Activated T-cell treated with anti-CD3 and anti-CD28 coated beads for 24 hours (primary cell): ENCODE measurements around the gene UPF1.
"Not testable (repeated sequence)": the region's sequence is repeated elsewhere in the genome, so short reads cannot be mapped to it uniquely, and the experiment has no call there.

Experiments used
- DNase-seq: peaks from one replicate; pipeline ENCODE4 v3.0.0-alpha.2; 2020; ENCODE audit warnings: low read depth

Gene UPF1

DNA sequence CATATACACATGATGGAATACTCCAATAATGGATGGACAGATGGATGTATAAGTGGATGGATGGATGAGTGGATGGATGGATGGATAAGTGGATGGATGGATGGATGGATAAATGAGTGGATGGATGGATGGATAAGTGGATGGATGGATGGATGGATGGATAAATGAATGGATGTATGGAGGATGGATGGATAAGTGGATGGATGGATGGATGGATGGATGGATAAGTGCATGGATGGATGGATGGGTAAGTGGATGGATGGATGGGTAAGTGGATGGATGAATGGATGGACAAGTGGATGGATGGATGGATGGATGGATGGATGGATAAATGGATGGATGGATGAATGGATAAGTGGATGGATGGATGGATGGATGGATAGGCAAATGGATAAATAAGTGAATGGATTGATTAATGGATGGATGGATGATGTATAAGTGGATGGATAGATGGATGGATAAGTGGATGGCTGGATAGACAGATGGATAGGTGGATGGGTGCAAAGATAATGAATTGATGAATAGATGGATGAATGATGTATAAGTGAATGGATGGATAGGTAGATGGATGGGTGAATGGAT, 32.3 kb upstream of the UPF1 start:
- no peak for DNase-seq

DNA sequence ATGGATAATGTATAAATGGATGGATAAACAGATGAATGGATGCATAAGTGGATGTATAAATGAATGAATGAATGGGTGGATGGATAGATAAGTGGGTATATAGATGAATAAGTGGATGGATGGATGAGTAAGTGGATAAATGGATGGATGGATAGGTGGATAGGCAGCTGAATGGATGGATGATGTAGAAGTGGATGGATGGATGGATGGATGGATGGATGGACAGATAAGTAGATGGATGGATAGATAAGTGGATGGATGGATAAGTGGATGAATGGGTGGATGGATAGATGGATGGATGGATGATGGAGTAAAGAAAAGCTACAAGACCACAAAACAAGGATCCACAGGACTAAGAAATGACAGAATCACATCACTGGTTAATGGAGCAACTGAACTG, 31.7 kb upstream of the UPF1 start:
- DNase-seq: no peak

DNA sequence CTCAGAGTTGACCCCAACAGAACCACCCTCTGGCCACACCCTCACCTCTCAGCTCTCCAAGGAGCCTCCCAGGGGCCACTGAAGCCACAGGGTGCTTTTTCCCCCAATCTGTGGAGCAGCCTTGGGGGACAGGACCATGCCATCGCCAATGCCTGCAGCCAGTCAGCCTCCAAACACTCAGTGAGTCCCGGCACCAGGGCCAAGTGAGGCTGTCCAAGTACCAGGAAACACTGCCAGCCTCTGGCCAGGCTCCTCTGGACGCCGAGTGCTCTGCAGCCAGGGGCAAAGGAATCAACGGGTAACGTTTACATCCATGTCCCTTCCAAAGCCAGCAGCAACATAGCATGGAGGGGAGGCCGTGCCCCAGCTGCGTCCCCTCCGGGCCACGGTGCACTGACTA, 31.1 kb upstream of the UPF1 start:
- no peak for DNase-seq

DNA sequence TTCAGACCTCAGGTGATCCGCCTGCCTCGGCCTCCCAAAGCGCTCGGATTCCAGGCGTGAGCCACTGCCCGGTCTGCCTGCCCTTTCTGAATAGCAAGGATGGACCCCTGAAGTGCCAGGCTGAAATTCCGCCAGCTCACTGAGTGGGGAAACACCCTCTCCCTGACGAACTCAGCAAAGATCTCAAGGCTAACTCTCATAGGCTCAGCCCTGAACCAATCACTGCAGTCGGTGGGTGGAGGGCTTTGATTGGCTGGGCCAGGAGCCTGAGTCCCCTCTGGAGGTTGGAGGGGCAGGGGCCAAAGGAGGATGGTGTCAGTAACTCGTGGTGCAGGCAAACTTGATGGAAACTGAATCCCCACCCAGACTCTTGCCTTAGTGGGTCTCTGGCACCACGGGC, 29.4 kb upstream of the UPF1 start:
- DNase-seq: no peak

DNA sequence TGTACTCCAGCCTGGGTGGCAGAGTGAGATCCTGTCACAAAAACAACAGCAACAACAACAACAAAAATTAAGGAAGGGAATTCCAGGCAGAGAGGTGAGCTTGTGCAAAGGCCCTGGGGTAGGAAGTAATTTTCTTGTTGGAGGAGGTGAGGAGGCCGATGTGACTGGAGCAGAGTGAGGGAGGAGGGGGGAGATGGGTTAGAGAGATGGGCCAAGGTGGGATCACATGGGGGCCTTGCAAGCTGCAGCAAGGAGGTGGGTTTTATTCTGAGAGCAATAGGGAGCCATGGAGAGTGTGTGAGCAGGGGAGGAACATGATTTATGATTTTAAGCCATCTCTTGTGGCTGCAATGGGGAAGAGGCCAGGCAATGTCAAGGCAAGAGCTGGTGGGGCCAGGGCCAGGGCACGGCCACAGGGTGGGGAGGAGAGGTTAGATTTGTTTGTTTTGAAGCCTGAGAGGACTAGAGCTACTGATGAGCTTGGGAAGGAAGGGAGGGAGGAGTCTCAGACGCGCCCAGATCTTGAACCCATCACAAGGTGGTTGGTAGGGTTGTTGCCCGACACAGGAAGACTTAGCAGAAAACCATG, 28.1 kb upstream of the UPF1 start:
- DNase-seq: no peak

DNA sequence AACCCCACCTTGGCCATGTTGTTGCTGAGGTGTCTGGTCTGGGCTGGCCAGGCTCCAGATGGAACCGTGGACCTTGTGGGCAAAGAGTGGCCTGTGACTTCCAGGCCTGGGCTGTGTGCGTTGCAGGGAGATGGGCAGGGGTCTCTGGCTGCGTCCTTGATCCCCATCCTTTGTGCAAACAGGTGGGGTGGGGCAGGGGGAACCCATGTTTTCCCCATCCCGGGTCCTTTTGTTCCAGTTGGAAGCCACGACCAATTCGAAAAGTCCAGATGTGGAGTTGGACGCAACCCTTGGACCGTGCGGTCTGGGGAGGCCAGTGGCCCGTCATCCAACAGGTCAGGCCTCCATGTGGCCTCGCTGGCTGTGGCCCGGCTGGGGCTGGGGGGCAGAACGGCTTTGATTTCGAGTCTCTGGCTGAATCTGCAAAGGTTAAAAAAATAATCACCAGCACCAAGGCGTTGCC, 27.6 kb upstream of the UPF1 start:
- DNase-seq: no peak

DNA sequence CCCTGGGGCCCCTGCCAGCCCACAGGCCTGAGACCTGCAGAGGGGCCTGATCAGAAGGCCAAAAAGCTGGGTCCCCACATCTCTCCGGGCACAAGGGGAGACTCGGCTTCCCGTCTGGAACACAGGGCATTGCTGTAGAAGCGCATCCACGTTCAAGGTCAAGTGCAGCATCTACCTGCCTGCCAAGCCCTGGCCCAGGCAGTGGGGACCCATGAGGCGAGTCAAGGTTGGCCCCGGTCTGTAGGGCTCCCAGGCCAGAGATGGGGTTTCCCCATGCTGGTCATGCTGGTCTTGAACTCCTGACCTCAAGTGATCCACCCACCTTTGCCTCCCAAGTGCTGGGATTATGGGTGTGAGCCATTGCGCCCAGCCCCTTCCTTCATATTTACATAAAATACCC, 27.1 kb upstream of the UPF1 start:
- no peak for DNase-seq

DNA sequence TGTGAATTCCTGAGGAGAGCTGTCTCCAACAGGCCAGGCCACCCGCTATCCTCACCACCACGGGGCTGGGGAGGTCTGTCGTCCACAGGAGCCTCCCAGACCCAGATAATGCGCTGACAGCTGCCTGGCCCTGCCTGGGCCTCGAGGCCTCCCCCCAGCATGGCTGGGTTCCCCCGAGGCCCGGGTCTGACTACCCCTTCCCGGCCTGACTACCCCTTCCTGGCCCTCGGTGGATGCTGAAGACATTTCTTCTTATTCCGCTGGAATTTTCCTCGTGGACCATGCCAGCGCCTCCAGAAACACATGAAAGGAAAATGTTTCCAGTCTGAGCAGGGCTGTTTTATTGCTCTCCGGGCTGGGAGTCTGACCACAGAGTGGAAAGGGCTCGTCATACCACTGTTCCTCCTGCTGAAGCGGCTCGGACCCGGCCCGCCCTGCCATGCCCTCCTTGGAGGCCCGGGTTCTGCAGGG, 23.9 kb upstream of the UPF1 start:
- DNase-seq: no peak

DNA sequence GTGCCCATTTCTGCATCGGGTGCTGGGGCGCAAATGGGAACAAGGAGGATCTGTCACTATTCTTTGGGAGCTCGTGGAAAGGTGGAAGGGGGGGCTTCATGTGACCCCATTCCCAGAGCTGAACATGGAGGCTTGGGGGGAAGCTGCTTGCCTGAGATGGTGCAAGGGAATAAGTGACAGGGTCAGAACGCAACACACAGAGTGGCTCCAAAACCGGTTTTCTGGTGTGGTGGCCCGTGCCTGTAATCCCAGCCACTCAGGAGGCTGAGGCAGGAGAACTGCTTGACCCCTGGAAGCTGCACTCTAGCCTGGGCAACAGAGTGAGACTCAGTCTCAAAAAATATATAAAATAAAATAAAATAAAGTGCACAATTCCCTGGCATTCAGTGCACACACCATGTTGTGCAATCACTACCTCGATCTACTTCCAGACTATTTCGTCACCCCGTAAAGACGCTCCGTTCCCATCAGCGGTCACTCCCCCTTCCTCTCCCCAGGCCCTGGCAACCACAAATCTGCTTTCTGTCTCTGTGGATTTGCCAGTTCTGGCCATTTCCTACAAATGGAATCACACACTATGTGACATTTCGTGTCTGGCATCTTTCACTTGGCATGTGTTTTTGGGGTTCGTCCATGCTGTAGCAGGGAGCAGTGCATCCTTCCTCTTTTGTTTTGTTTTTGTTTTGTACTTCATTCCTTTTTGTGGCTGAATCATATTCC, 22.4 kb upstream of the UPF1 start:
- DNase-seq: no peak

DNA sequence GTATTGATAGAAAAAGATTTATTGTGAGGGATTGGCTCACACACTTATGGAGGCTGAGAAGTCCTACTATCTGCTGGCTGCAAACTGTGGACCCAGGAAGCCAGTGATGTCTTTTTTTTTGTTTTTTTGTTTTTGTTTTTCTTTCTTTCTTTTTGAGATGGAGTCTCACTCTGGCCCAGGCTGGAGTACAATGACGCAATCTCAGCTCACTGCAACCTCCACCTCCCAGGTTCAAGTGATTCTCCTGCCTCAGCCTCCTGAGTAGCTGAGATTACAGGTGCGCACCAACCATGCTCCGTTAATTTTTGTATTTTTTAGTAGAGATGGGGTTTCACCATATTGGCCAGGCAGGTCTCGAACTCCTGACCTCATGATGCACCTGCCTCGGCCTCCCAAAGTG, 20.1 kb upstream of the UPF1 start:
- DNase-seq: not testable (repeated sequence)

DNA sequence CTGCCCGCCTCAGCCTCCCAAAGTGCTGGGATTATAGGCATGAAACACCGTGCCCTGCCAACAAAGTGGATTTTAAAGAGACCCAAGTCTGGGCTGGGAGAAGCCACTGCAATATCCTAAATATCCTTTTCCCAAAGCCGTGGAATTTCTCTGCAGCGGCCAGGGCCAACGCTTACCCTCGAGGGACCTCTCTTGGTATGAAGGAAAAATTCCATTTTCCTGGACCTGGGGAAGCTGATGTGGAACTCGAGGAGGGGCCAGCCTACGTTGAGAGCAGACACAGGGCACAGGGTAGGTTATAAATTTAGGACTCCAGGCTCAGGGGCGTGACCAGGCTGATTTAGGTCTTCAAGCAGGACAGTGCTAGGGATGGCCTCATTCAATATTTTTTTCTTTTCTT, 17.7 kb upstream of the UPF1 start:
- DNase-seq: no peak

DNA sequence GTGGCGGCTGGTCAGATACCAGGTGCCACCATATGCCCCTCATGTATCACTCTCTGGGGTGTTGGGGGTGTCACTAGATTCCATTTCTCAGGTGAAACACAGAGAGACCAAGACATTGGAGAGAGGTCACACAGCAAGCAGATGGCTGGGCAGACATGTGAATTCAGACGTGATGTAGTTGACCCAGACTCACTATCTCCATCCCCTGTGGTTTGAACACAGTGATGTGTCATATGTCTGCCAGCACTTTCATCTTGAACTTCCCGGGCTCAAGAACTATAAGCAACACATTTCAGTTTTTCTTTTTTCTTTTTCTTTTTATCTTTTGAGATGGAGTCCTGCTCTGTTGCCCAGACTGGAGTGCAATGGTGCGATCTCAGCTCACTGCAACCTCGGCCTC, 16.1 kb upstream of the UPF1 start:
- no peak for DNase-seq

DNA sequence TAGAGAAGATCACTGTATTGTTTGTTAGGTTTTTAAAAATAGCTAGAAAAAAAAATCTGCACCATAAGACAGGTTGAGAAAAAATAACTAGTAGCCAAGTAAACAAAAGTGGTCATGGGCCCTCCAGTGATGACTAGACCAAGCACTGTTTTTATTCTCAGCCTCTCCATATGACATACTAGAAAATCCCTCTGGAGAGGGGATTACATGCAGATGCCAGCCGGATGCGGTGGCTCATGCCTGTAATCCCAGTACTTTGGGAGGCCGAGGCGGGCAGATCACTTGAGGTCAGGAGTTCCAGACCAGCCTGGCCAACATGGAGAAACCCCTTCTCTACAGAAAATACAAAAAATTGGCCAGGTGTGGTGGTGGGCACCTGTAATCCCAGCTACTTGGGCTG, 15.1 kb upstream of the UPF1 start:
- DNase-seq: not testable (repeated sequence)

DNA sequence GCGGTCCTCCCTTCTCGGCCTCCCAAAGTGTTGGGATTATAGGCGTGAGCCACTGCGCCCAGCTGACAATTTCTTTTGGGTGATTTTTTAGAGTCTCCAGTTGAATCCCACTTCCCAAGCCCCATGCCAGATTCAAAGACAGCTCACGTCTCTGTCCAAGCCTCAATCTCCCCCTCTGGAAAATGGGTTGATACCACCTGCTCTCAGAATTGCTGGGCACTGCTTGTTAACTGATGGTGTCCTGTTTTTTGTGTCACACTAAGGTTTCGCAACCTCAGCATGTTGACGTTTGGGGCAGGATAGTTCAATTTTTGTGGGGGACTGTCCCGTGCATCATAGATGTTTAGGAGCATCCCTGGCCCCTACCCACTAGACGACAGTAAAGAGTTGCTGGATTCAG, 14.2 kb upstream of the UPF1 start:
- DNase-seq: no peak

DNA sequence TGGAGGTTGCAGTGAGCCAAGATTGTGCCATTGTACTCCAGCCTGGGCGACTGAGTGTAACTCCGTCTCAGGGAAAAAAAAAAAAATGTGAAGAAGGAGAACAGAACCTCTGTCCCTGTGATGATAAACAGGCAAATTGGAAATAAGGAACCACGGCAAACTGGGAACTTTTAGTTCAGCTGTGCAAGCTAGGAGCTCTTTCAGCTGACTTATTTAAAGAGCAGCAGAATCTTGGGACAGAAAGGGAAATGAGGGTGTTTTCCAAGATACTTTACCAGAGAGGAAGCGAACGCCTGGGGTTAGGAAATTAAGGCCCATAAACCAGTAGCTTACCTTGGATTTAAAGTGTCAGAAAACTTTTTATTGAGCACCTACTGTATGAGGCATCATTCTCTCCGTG, 3.0 kb upstream of the UPF1 start:
- no peak for DNase-seq

DNA sequence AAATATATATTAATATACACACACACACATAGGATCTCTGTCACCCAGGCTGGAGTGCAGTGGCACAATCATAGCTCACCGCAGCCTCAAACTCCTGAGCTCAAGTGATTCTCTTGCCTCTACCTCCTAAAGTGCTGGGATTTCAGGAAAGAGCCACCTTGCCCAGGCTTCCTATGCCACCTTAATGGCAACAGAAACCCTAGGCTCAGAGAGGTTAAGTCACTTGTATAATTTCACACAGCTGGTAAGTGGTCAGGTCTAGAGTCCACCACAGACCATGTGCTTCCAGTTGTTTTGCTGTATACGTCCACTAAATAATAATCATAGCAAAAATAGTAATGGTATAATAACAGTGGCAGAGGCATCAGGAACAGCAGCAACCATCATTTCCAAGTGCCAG, 1.3 kb upstream of the UPF1 start:
- DNase-seq: no peak

DNA sequence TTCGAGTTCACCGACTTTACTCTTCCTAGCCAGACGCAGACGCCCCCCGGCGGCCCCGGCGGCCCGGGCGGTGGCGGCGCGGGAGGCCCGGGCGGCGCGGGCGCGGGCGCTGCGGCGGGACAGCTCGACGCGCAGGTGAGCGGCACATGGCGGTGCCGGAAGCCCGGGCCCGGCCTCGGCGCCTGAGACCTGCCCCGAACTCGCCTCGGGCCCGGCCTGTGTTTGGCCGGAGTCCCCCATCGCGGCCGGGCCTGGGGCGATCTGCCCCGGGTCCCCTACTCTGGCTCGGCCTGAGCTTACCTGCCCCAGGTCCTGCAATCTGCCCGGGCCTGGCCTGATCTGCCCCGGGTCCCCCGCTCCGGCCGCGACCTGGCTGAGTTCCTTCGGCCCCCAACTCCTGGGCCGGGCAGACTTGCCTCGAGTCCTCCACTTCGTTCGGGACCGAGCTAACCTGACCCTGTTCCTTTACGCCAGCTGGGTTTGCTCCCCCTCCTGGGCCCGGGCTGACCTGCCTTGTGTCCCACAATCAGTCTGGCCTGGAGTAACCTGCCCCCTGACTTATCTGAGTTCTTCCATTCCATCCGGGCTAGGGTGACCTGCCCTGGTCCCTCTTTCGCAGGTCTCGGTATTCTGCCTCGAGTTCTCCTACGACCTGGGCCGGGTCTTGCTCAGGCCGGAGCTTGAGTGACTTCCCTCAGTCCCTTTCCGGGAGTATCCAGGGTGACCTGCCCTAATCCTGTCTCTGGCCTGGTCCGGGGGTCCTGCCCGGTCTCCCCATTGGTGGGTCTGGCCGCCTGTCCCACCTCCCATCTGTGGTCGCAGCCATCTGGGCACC, 764 bp downstream of the UPF1 start:
- DNase-seq: no peak

DNA sequence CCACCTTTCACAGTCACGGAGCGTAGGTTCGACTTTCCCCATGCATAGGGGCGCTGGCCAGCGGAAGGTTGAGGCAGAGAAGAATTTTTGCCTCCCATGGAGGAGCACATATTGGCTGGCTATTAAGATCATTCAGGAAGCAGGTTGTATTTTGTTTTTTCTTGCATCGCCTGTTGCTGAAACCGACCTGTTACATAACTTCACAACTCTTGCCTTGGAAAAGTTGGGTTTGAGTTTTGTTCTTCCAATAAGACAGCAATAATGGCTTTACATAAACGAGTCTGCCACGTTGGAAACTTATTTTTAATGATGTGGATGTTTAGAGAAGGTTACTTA, 1.4 kb downstream of the UPF1 start:
- no peak for DNase-seq

DNA sequence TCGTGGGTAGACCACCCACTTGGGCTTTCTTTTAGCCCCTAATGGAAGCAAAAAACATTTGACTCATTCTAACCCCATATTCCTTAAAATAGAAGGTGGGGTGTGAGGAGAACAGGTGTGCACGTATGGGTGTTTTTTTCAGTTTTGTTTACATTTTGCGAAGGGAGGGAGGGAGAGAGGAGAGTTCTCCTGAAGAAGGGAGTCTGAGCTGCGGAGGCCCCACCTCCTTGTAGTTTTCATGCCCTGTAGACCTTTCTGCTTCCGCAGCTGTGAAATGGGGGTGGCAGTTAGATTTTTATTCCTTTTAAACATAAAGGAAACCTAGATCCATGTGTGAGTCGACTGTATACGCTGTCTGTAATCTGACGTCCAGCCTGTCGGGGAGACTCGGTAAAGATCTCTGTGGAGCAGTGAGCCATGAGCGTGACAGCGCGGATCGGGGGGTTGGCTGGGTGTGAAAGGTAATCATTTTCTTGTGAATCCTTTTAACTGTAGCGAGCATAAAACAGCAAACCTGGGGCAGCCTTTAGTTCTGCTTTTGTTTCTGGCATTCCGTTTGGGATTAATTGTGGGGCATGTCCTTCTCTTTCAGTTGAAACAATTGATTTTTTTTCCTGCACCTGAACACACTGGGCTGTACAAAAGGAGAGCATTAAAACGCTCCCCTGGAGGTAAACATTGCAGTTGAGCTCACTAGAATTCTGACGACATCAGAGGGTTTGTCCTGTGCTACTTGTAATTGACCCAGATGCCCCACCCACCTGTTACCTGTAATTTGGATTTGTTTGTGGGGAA, 2.3 kb downstream of the UPF1 start:
- DNase-seq: no peak

DNA sequence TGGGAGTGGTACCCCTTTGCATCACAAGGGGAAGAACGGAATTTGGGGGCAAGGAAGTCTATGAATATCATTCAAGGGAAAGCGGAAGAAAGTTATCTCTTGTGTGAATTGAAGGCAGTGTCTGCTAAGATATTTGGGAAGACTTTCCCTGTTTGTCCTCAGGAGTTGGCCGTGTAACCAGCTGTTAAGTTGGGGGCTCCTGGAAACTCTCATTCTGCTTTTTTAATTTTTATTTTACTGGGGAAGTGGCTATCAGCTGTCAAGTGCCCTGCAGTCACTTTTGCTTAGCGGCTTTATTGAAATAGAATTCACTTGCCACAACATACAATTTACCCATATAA, 2.9 kb downstream of the UPF1 start:
- no peak for DNase-seq

DNA sequence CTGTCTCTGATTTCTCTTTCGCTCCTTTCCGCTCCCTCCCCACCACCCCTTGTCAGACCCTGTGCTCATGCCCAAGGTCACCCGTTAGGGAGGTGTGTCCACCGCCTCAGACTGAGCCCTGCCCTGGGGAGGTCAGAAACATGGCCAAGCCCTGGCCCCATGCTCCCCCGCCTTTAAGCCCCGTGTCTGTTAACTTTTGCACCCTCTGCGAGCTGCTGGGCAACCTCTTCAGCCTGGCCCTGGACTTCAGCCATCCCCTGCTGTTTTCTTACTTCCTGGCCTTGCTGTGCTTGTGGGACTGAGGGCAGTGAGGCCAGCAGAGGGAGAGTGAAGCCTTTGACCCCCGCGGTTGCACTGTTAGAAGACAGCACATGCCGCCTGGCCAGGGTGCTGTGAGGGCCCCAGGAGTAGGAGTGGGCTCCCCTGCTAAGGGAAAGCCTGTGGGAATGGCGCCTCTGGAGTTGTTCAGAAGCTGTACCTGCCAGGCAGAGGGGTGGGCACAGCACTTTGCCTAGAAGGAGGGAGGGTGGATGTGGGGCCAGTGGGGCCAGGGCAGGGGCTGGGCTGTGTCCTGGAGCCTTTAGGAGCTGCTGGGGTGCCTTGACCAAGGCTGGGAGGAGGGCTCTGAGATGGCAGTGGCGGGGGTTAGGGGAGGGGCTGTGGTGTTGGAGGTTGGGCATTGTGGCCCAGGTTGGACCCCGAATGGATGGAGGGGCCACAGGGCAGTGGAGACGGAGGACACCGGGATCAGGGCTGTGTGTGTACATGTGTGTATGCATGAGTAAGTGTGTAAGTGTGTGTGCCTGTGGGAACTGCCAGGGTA, 7.9 kb downstream of the UPF1 start:
- no peak for DNase-seq
